ENCODE results near the gene BNIPL.

GRCh38 chr1:151072224-151072623 lies 35.8 kb downstream of the BNIPL start:
- TF ChIP-seq EP300 (IDR thresholded peaks at IDR 0.05) (no peak), CTCF (IDR thresholded peaks at IDR 0.05) (no peak), POLR2A (IDR thresholded peaks at IDR 0.05) (no peak)

Data from stomach (tissue), 4 donors.